Parathyroid adenoma (tissue), 2 donors: ENCODE data around the gene SCARB1.
"Not testable (repeated sequence)": the region's sequence is repeated elsewhere in the genome, so short reads cannot be mapped to it uniquely, and the experiment has no call there.

ENCODE experiments used
- H2AFZ ChIP-seq: fragments of 300-600 bp; sonication (generic); one replicate; pipeline ENCODE4 v1.7.0; 2017; ENCODE audit warnings: antibody characterized with exemption, mild to moderate bottlenecking
- H3K27ac ChIP-seq: fragments of 300-600 bp; sonication (generic); one replicate; pipeline ENCODE4 v1.7.0; 2017
- H3K27me3 ChIP-seq: fragments of 300-600 bp; sonication (generic); one replicate; pipeline ENCODE4 v1.7.0; 2017; ENCODE audit warnings: low read length; ENCODE audit not compliant: control insufficient read depth, insufficient read depth
- H3K36me3 ChIP-seq: fragments of 300-600 bp; sonication (generic); one replicate; pipeline ENCODE4 v1.7.0; 2017; ENCODE audit warnings: low read length; ENCODE audit not compliant: control insufficient read depth, insufficient read depth
- H3K4me1 ChIP-seq: fragments of 300-600 bp; sonication (generic); one replicate; pipeline ENCODE4 v1.7.0; 2017; ENCODE audit warnings: control low read depth
- H3K4me2 ChIP-seq: fragments of 300-600 bp; sonication (generic); one replicate; pipeline ENCODE4 v1.7.0; 2017; ENCODE audit warnings: low read length
- H3K4me3 ChIP-seq: fragments of 300-600 bp; sonication (generic); one replicate; pipeline ENCODE4 v1.7.0; 2017; ENCODE audit warnings: low read depth, low read length
- H3K79me2 ChIP-seq: fragments of 300-600 bp; sonication (generic); one replicate; pipeline ENCODE4 v1.7.0; 2017; ENCODE audit warnings: control low read depth
- H3K9ac ChIP-seq: fragments of 300-600 bp; sonication (generic); one replicate; pipeline ENCODE4 v1.7.0; 2017; ENCODE audit warnings: mild to moderate bottlenecking
- H3K9me3 ChIP-seq: fragments of 300-600 bp; sonication (generic); one replicate; pipeline ENCODE4 v1.7.0; 2017; ENCODE audit warnings: low read length; ENCODE audit not compliant: control insufficient read depth
- CTCF ChIP-seq: fragments of 300-600 bp; sonication (generic); IDR thresholded peaks from one replicate; pipeline ENCODE4 v1.7.0; 2017; ENCODE audit warnings: antibody characterized with exemption, mild to moderate bottlenecking
- donor health status: primary hyperparathyroidism.

SCARB1 gene

GRCh38 chr12:124893792-124894516, 30.3 kb upstream of the SCARB1 start:
- no peak overlapping the region for H3K9ac ChIP-seq

GRCh38 chr12:124888260-124888659, 24.6 kb upstream of the SCARB1 start:
- no peaks in the 10 kb centered on the region for H3K79me2 ChIP-seq
- no peaks in the 10 kb centered on the region for H3K4me1 ChIP-seq
- H3K36me3 ChIP-seq: no peaks in the 10 kb centered on the region
- H3K4me3 ChIP-seq: no peak overlapping the region
- no peak overlapping the region for H3K4me2 ChIP-seq
- TF ChIP-seq CTCF: no peak
- H2AFZ ChIP-seq: no peak overlapping the region
- H3K9ac ChIP-seq: no peak overlapping the region
- no peaks in the 10 kb centered on the region for H3K9me3 ChIP-seq
- no peak overlapping the region for H3K27ac ChIP-seq
- no peaks in the 10 kb centered on the region for H3K27me3 ChIP-seq

More at GRCh38 chr12:124893792-124894516, 30.3 kb upstream of the SCARB1 start:
- TF ChIP-seq CTCF: no peak
- Histone ChIP-seq H3K36me3 (no peaks in the 10 kb centered on the region), H3K4me2 (no peak overlapping the region), H3K4me1 (no peaks in the 10 kb centered on the region), H3K79me2 (no peaks in the 10 kb centered on the region), H3K27ac (no peak overlapping the region), H3K4me3 (no peak overlapping the region), H3K9me3 (no peaks in the 10 kb centered on the region), H3K27me3 (no peaks in the 10 kb centered on the region), H2AFZ (no peak overlapping the region)

GRCh38 chr12:124887766-124888165, 24.1 kb upstream of the SCARB1 start:
- not testable (repeated sequence) for H2AFZ ChIP-seq, H3K27ac ChIP-seq, H3K4me1 ChIP-seq, H3K4me2 ChIP-seq, H3K9ac ChIP-seq, H3K9me3 ChIP-seq, H3K4me3 ChIP-seq, H3K36me3 ChIP-seq, H3K79me2 ChIP-seq, H3K27me3 ChIP-seq

- no peak overlapping the region for H3K27ac ChIP-seq
- no peak overlapping the region for H3K4me2 ChIP-seq
- no peak overlapping the region for H2AFZ ChIP-seq
- no peaks in the 10 kb centered on the region for H3K27me3 ChIP-seq
- no peaks in the 10 kb centered on the region for H3K4me1 ChIP-seq
- no peaks in the 10 kb centered on the region for H3K9me3 ChIP-seq
- H3K36me3 ChIP-seq: no peaks in the 10 kb centered on the region
- no peak overlapping the region for H3K4me3 ChIP-seq
- no peak for TF ChIP-seq CTCF
- H3K9ac ChIP-seq: no peak overlapping the region
- no peaks in the 10 kb centered on the region for H3K79me2 ChIP-seq
These were observed 21.1 kb upstream of the SCARB1 start for GRCh38 chr12:124884587-124885438.

- H3K27me3 ChIP-seq: no peaks in the 10 kb centered on the region
- no peak for TF ChIP-seq CTCF
- peak overlapping the region; percentile 14 for H2AFZ ChIP-seq
- no peaks in the 10 kb centered on the region for H3K9me3 ChIP-seq
- H3K4me2 ChIP-seq: no peak overlapping the region
- H3K27ac ChIP-seq: no peak overlapping the region
- no peaks in the 10 kb centered on the region for H3K79me2 ChIP-seq
- H3K4me1 ChIP-seq: no peaks in the 10 kb centered on the region
- H3K9ac ChIP-seq: no peak overlapping the region
- no peaks in the 10 kb centered on the region for H3K36me3 ChIP-seq
- H3K4me3 ChIP-seq: no peak overlapping the region
These were observed 19.8 kb upstream of the SCARB1 start for GRCh38 chr12:124883263-124884130.
